Liver (tissue), 3 donors: ENCODE measurements around the gene BAIAP3.

Experiments
- ATF3 ChIP-seq: IDR thresholded peaks from 2 replicates; pipeline ENCODE4 v1.6.1; 2016; ENCODE audit warnings: antibody characterized with exemption
- CTCF ChIP-seq: fragments of 150-350 bp; IDR thresholded peaks from 2 replicates; pipeline ENCODE4 v1.5.1; 2017; ENCODE audit warnings: improper control_type of control experiment, low read depth, low read length; ENCODE audit not compliant: missing input control
- RXRA ChIP-seq, 2 donors: IDR thresholded peaks; 2 replicates each; pipeline ENCODE4 v1.6.1; 2017 to 2018; ENCODE audit warnings: antibody characterized with exemption in 2 of 2, mild to moderate bottlenecking in 1 of 2
- YY1 ChIP-seq: IDR thresholded peaks from 2 replicates; pipeline ENCODE4 v1.6.1; 2016; ENCODE audit warnings: antibody characterized with exemption, mild to moderate bottlenecking
- donor health status: healthy.
- donor health status: healthy.

GRCh38 chr16:1349351-1349750 lies 15.9 kb downstream of the BAIAP3 start:
- TF ChIP-seq CTCF (no peak), RXRA (IDR thresholded peaks at IDR 0.05) (no peak), YY1 (no peak), ATF3 (no peak)
